Choroid plexus epithelial cell (primary cell): ENCODE data around the gene EFR3B.

Experiments
- DNase-seq: peaks from one replicate; pipeline ENCODE4 v3.0.0-alpha.2; 2010; ENCODE audit warnings: low read depth
- H3K4me3 ChIP-seq: 2 replicates; pipeline ENCODE4 v1.5.1; 2011; ENCODE audit warnings: low read depth, mild to moderate bottlenecking, control low read depth, low read length, moderate library complexity
- CTCF ChIP-seq: conservative IDR thresholded peaks from 2 replicates; pipeline ENCODE4 v1.5.1; 2011; ENCODE audit warnings: low read depth, mild to moderate bottlenecking, control low read depth, inconsistent platforms, low read length, moderate library complexity

EFR3B gene

DNA sequence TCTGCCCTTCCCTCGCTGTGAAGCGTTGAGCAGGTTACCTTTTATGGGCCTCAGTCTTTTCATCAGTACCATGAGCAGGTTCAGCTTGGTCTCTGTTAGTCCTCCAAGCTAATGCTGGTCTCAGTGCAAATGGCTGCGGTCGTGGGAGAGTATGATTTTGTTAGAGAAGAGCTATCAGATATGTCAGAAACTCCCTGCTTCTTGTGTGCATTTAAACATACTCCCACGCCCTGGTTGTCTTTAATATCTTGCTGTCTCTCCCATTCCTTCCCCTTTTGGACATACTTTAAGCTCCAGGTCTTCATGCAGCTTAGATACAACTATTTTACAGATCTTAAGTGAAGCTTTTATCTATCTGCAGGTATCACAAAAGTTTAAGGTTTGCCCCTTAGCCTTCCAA, 62.9 kb downstream of the EFR3B start:
- TF ChIP-seq CTCF = no peak
- H3K4me3 ChIP-seq = no peak overlapping the region
- no peak for DNase-seq

GRCh38 chr2:25105336-25106085, 63.6 kb downstream of the EFR3B start:
- TF ChIP-seq CTCF = no peak
- DNase-seq = peak; percentile 34
- H3K4me3 ChIP-seq = no peak overlapping the region

DNA sequence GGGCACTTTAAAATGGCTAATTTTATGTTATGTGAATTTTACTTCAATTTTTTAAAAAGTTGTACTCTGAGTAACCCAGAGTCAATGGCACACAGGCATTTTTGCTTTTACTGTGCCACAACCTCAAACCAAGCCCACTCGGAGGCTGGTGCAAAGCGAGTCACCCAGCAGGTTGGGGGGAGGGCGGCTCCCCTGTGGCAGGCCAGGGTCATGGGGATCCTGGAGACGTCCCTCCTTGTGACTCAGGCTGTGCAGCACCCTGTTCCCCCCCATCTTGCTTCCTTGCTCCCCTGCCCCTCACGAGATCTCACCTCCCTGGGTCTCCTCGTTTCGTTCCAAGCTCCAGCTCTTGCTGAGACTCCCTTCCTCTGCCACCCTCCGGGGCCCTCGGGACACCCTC, 67.9 kb downstream of the EFR3B start:
- DNase-seq = no peak
- no peak overlapping the region for H3K4me3 ChIP-seq
- no peak for TF ChIP-seq CTCF

DNA sequence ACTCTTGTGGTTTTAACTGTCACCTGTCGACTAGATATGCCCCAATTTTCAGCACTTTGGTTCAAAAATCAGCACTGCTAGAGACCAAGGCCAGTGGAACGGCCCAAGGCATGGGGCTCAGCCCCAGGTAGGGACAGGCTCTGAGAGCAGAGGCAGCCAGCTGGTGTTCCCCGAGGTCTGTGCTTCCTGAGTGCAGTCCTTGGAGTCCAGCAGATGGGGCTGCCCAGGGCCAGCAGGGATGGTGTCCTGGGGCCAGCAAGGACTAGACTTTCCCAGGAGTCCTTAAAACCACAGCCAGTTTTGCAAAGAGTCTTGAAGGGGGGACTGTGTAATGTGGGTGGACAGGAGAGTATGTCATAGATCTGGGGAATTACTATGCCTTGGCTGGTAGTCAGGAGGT, 70.2 kb downstream of the EFR3B start:
- no peak for DNase-seq
- TF ChIP-seq CTCF = no peak
- no peak overlapping the region for H3K4me3 ChIP-seq

GRCh38 chr2:25115249-25115883, 73.5 kb downstream of the EFR3B start:
- no peak overlapping the region for H3K4me3 ChIP-seq
- no peak for TF ChIP-seq CTCF
- DNase-seq = no peak

- DNase-seq = peak; percentile 64
- H3K4me3 ChIP-seq = no peak overlapping the region
- TF ChIP-seq CTCF = no peak
Measured at GRCh38 chr2:25115902-25116301, 74.0 kb downstream of the EFR3B start.

GRCh38 chr2:25116956-25117355, 75.1 kb downstream of the EFR3B start:
- no peak for DNase-seq
- H3K4me3 ChIP-seq = no peak overlapping the region
- TF ChIP-seq CTCF = no peak
